Kidney epithelial cell (primary cell): ENCODE results near the gene SLC47A2. TPM values are rescaled to one million over a fixed set of nuclear protein-coding genes. Genes with fewer than 3 reads are reported as not detected.

Experiments used
- DNase-seq: peaks from one replicate; pipeline ENCODE4 v3.0.0-alpha.2; 2010; ENCODE audit warnings: low read depth
- H3K27me3 ChIP-seq: 2 replicates; pipeline ENCODE4 v1.6.0; 2011; ENCODE audit warnings: low read length; ENCODE audit not compliant: control insufficient read depth, insufficient read depth
- H3K36me3 ChIP-seq: 2 replicates; pipeline ENCODE4 v1.5.1; 2011; ENCODE audit warnings: low read length; ENCODE audit not compliant: control insufficient read depth, insufficient read depth
- H3K4me3 ChIP-seq: 2 replicates; pipeline ENCODE4 v1.5.1; 2011; ENCODE audit warnings: low read depth, mild to moderate bottlenecking, control low read depth, low read length
- total RNA-seq: library from RNA; depleted of rRNA; stranded (reverse); fragments of >200 nt; gene quantifications from 2 replicates; pipeline ENCODE4 v1.2.3, GENCODE V29; 2015
- TF ChIP-seq, protein P1 (sequence below): IDR thresholded peaks from 2 replicates; pipeline ENCODE4 v1.5.1; 2011; ENCODE audit warnings: mild to moderate bottlenecking, moderate library complexity, low read length, control low read depth, inconsistent platforms; ENCODE audit not compliant: insufficient read depth, poor library complexity, severe bottlenecking

The SLC47A2 gene
- total RNA-seq, 1 donor from 2014 or later = not detected

DNA sequence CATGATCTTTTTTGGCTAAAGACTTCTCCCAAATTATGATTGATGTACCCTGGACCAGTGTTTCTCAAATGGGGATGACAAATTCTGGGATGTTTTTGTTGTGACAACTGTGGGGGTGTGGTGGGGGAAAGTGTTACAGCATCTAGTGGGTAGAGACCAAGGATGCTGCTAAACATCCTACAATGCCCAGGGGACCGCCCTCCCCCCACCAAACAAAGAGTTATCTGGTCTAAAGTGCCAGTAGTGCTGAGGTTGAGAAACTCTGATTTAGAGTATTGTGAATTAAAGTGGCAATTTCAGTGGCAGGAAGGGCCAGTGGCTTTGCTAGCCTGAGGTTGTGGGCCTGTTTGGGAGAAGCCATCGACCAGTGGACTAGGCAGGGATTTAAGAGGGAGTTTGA lies 33.3 kb downstream of the SLC47A2 start:
- no peaks in the 10 kb centered on the region for H3K27me3 ChIP-seq
- H3K4me3 ChIP-seq = no peak overlapping the region
- H3K36me3 ChIP-seq = no peaks in the 10 kb centered on the region
- DNase-seq = no peak
- TF ChIP-seq, protein P1, sequence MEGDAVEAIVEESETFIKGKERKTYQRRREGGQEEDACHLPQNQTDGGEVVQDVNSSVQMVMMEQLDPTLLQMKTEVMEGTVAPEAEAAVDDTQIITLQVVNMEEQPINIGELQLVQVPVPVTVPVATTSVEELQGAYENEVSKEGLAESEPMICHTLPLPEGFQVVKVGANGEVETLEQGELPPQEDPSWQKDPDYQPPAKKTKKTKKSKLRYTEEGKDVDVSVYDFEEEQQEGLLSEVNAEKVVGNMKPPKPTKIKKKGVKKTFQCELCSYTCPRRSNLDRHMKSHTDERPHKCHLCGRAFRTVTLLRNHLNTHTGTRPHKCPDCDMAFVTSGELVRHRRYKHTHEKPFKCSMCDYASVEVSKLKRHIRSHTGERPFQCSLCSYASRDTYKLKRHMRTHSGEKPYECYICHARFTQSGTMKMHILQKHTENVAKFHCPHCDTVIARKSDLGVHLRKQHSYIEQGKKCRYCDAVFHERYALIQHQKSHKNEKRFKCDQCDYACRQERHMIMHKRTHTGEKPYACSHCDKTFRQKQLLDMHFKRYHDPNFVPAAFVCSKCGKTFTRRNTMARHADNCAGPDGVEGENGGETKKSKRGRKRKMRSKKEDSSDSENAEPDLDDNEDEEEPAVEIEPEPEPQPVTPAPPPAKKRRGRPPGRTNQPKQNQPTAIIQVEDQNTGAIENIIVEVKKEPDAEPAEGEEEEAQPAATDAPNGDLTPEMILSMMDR = no peak

GRCh38 chr17:19678581-19679453 lies 37.6 kb downstream of the SLC47A2 start:
- no peaks in the 10 kb centered on the region for H3K27me3 ChIP-seq
- no peak for DNase-seq
- TF ChIP-seq, protein P1 = no peak
- H3K4me3 ChIP-seq = no peak overlapping the region
- no peaks in the 10 kb centered on the region for H3K36me3 ChIP-seq

- H3K36me3 ChIP-seq = no peaks in the 10 kb centered on the region
- no peaks in the 10 kb centered on the region for H3K27me3 ChIP-seq
- no peak for DNase-seq
- H3K4me3 ChIP-seq = no peak overlapping the region
- TF ChIP-seq, protein P1 = no peak
Observed at GRCh38 chr17:19677736-19678379, 38.5 kb downstream of the SLC47A2 start.

DNA sequence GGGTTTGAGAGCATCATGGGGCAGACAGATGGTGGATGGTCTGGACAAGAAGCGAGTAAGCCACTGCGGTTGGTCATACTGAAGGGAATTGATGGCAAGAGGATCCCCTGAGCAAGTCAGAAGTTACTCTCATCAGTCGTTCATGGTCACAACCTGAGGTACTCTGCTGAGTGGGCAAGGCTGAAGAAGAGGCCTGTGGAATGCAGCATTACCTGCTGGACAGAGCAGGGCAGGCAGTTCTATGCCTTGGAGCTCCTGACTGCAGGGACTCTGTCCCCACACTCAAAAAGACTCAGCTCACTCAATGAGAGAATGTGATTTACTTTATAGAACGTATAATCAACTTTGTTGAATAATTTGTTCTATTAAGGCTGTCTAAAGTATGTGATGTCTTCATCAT lies 39.5 kb downstream of the SLC47A2 start:
- H3K4me3 ChIP-seq = no peak overlapping the region
- H3K36me3 ChIP-seq = no peaks in the 10 kb centered on the region
- no peak for DNase-seq
- TF ChIP-seq, protein P1 = no peak
- H3K27me3 ChIP-seq = no peaks in the 10 kb centered on the region

- H3K36me3 ChIP-seq = no peaks in the 10 kb centered on the region
- TF ChIP-seq, protein P1 = no peak
- DNase-seq = no peak
- no peak overlapping the region for H3K4me3 ChIP-seq
- H3K27me3 ChIP-seq = no peaks in the 10 kb centered on the region
Observed at GRCh38 chr17:19673623-19674022, 42.8 kb downstream of the SLC47A2 start.
